BJ (cell line): ENCODE data around the gene ADCY9. TPM values are rescaled to one million over a fixed set of nuclear protein-coding genes. Genes with fewer than 3 reads are reported as not detected.

ENCODE experiments used
- CTCF ChIA-PET: fragments of 350-600 bp; formaldehyde crosslinking; extraction: SDS; loops from one replicate; lab custom pipeline; 2021; ENCODE audit warnings: antibody characterized with exemption, inconsistent platforms; lab: Yijun Ruan, JAX
- POLR2A ChIA-PET: fragments of 300-600 bp; sonication (Branson Sonifier 250); formaldehyde crosslinking; extraction: SDS; loops from one replicate; lab custom pipeline; 2021; ENCODE audit warnings: antibody characterized with exemption; lab: Charles Lee
- DNase-seq: peaks from one replicate; pipeline ENCODE4 v3.0.0-alpha.2; 2011; ENCODE audit warnings: low read depth
- H3K27me3 ChIP-seq: 2 replicates; pipeline ENCODE4 v1.6.0; 2011; ENCODE audit warnings: low read length; ENCODE audit not compliant: control insufficient read depth, insufficient read depth
- H3K36me3 ChIP-seq: 2 replicates; pipeline ENCODE4 v1.5.1; 2011; ENCODE audit warnings: low read length; ENCODE audit not compliant: control insufficient read depth, insufficient read depth
- H3K4me3 ChIP-seq: 2 replicates; pipeline ENCODE4 v1.5.1; 2011; ENCODE audit warnings: low read depth, mild to moderate bottlenecking, control low read depth, low read length
- polyA plus RNA-seq: library from polyadenylated mRNA; depleted of rRNA; stranded (reverse); fragments of >200 nt; gene quantifications from 2 replicates; pipeline ENCODE4 v1.2.3, GENCODE V29; 2011
- TF ChIP-seq, protein P1 (sequence below): IDR thresholded peaks from 2 replicates; pipeline ENCODE4 v1.5.1; 2011; ENCODE audit warnings: low read depth, mild to moderate bottlenecking, control low read depth, inconsistent platforms, low read length, moderate library complexity; ENCODE audit not compliant: insufficient read depth

The ADCY9 gene
- polyA plus RNA-seq, 1 experiment = 28.2 TPM

DNA sequence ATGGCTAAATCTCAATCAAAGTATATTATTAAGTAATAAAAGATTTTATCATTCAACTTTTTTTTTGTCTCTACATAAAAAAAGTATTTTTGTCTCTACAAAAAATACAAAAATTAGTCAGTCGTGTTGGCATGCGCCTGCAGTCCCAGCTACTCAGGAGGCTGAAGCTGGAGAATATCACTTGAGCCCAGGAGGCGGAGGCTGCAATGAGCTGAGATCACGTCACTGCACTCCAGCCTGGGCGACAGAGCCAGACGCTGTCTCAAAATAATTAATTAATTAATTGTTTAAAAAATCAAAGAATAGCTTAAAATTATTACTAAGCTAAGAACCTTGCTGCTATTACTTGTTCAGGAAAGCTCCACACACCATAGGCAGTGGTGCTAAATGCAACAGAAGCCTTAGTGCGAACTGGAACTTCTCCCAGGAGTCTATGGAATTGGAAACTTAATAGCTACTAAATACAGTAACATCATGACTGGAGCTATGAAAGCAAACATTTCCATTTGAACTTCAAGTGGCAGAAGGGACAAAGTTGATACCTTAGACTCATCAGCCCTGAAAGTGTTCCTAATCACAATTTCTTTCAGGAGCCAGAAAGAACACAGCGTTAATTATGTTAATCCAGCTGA lies 22.6 kb downstream of the ADCY9 start:
- DNase-seq = no peak
- TF ChIP-seq, protein P1, sequence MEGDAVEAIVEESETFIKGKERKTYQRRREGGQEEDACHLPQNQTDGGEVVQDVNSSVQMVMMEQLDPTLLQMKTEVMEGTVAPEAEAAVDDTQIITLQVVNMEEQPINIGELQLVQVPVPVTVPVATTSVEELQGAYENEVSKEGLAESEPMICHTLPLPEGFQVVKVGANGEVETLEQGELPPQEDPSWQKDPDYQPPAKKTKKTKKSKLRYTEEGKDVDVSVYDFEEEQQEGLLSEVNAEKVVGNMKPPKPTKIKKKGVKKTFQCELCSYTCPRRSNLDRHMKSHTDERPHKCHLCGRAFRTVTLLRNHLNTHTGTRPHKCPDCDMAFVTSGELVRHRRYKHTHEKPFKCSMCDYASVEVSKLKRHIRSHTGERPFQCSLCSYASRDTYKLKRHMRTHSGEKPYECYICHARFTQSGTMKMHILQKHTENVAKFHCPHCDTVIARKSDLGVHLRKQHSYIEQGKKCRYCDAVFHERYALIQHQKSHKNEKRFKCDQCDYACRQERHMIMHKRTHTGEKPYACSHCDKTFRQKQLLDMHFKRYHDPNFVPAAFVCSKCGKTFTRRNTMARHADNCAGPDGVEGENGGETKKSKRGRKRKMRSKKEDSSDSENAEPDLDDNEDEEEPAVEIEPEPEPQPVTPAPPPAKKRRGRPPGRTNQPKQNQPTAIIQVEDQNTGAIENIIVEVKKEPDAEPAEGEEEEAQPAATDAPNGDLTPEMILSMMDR = no peak

DNA sequence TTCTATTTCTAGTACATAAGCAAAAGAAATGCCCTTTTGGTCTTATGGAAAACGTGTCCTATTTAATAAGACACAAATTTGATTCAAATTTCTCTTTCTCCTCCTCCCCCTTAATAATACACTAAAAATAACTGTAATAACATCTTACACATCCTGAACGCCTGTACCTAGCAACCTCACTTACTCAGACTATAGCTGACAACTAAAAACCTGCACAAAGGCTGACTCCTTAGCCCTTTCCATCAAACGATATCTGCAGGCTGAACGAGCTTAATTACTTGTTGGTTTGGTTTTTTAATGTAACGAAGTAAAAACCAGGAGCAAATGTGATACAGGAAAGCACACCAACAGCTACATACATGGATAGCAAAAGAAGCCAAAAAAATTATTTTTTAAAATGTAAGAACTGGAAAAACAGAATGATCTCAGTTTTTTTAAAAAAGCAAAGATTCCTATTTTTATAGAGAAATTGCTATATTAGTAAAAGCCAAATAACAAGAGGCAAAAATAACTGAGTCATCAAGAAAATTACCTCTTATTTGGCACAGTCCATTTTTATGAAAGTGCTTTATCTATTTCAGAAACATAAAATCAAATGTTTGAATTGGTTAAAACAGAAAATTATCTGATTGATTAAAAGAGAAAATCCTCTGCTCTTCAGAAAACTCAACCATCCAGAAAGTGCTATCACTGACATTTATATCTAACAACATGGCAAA lies 23.5 kb downstream of the ADCY9 start:
- Histone ChIP-seq H3K27me3 (no peaks in the 10 kb centered on the region), H3K36me3 (no peaks in the 10 kb centered on the region), H3K4me3 (no peak overlapping the region)
- POLR2A ChIA-PET = no interaction called here
- DNase-seq = no peak
- TF ChIP-seq, protein P1 = no peak
- CTCF ChIA-PET = interaction anchor here (0.8 to 1.0 kb wide), 2 partner anchors 10 to 20 kb away, joined by 3 to 4 read pairs; no protein-coding TSS in a partner anchor

More for the DNA sequence above, 22.6 kb downstream of the ADCY9 start:
- Histone ChIP-seq H3K36me3 (no peaks in the 10 kb centered on the region), H3K27me3 (no peaks in the 10 kb centered on the region), H3K4me3 (no peak overlapping the region)
- CTCF ChIA-PET = interaction anchor here (0.8 to 1.0 kb wide), 3 partner anchors 9 to 19 kb away, joined by 3 to 4 read pairs (median 3); no protein-coding TSS in a partner anchor
- POLR2A ChIA-PET = no interaction called here

DNA sequence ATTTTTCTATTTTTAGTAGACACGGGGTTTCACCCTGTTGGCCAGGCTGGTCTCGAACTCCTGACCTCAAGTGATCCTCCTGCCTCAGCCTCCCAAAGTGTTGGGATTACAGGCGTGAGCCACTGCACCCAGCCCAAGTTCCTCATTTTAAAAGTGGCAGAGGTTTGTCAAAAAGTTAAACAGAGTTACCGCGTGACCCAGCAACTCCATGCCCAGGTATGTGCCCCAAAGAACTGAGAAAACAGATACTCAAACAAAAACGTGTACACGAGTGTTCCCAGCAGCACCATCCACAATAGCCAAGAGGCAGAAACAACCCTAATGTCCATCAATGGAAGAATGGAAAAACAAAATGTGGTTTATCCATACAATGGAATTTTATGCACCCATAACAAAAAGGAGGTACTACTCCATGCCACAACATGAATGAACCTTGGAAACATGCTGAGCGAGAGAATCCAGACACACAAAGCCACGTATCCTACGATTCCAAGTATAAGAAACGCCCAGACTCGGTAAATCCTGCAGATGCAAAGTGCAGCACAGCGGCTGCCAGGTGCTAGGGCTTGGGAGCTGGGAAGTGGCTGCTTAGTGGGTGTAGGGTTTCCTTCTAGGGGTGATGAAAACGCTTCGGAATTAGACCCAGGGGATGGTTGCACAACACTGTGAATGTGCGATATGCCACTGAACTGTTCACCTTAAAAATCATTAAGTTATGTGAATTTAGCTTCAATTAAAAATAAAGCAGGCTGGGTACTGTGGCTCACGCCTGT lies 24.8 kb downstream of the ADCY9 start:
- ChIA-PET CTCF (interaction anchor here (1.5 kb wide), 1 partner anchor 109 kb away, joined by 3 read pairs; no protein-coding TSS in a partner anchor), POLR2A (no interaction called here)
- no peak overlapping the region for H3K4me3 ChIP-seq
- DNase-seq = no peak
- H3K36me3 ChIP-seq = no peaks in the 10 kb centered on the region
- H3K27me3 ChIP-seq = no peaks in the 10 kb centered on the region
- TF ChIP-seq, protein P1 = no peak

DNA sequence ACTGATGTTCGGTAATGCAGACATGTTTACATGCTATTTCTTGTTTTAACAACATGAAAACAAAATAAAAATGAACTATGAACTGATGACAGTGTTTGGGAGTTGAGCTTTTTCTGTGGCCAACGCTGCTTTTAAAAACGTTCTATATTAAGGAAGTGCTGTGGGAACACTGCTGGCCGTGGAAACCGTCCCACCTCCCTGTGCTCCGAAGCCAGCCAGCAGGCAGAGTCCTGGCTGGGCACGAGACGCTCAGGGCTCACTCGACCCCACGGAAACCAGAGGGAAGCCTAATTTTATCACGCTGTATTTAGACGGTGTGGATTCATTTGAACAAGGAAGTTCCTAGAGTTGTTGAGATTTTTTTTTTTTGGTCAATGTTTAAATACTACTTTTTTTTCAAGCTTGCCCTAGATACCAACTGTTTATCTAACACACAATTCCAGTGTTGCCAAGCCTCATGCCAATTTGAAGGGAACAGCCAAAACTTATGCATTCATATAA lies 25.8 kb downstream of the ADCY9 start:
- POLR2A ChIA-PET = no interaction called here
- DNase-seq = no peak
- Histone ChIP-seq H3K36me3 (no peaks in the 10 kb centered on the region), H3K27me3 (no peaks in the 10 kb centered on the region), H3K4me3 (no peak overlapping the region)
- TF ChIP-seq, protein P1 = no peak
- CTCF ChIA-PET = interaction anchor here (1.5 kb wide), 1 partner anchor 108 kb away, joined by 3 read pairs; no protein-coding TSS in a partner anchor
